Vagina (tissue), 2 donors: Measurements from ENCODE around the gene CD47.

Source experiments
- POLR2A ChIP-seq, 2 donors: fragments of 450-650 bp; IDR thresholded peaks; one replicate each; pipeline ENCODE4 v1.6.1; 2017; ENCODE audit warnings: antibody characterized with exemption in 2 of 2, mild to moderate bottlenecking in 2 of 2, moderate library complexity in 2 of 2
- POLR2AphosphoS5 ChIP-seq, 2 donors: sonication (generic); formaldehyde crosslinking; IDR thresholded peaks; one replicate each; pipeline ENCODE4 v1.9.0; 2017; ENCODE audit warnings: antibody characterized with exemption in 2 of 2, mild to moderate bottlenecking in 2 of 2, low read depth in 1 of 2; ENCODE audit not compliant: insufficient read depth in 1 of 2
- TF ChIP-seq, protein P1 (sequence below), 3 experiments: fragments of 450-650 bp in 2 of 3; fragments of 200-600 bp in 1 of 3; sonication (generic) in 1 of 3; IDR thresholded peaks; one replicate each; pipeline ENCODE4 v1.5.1; 2017 to 2019; ENCODE audit warnings: antibody characterized with exemption in 3 of 3, mild to moderate bottlenecking in 2 of 3, moderate library complexity in 2 of 3

- TF ChIP-seq, protein P1, sequence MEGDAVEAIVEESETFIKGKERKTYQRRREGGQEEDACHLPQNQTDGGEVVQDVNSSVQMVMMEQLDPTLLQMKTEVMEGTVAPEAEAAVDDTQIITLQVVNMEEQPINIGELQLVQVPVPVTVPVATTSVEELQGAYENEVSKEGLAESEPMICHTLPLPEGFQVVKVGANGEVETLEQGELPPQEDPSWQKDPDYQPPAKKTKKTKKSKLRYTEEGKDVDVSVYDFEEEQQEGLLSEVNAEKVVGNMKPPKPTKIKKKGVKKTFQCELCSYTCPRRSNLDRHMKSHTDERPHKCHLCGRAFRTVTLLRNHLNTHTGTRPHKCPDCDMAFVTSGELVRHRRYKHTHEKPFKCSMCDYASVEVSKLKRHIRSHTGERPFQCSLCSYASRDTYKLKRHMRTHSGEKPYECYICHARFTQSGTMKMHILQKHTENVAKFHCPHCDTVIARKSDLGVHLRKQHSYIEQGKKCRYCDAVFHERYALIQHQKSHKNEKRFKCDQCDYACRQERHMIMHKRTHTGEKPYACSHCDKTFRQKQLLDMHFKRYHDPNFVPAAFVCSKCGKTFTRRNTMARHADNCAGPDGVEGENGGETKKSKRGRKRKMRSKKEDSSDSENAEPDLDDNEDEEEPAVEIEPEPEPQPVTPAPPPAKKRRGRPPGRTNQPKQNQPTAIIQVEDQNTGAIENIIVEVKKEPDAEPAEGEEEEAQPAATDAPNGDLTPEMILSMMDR (IDR thresholded peaks at IDR 0.05) = no peak
- no peak for TF ChIP-seq POLR2A (IDR thresholded peaks at IDR 0.05)
- no peak for TF ChIP-seq POLR2AphosphoS5 (IDR thresholded peaks at IDR 0.05; ENCODE audit: insufficient read depth in 1 of 2, low read depth in 1 of 2)
These were observed 53.7 kb downstream of the CD47 start for GRCh38 chr3:108036984-108037741.
